Adrenal gland (tissue), 5 donors: ENCODE data around the gene ETNPPL.

Experiments
- CTCF ChIP-seq, 6 experiments: fragments of 450-650 bp in 4 of 6; fragments of 200-600 bp in 2 of 6; sonication (generic) in 1 of 6; IDR thresholded peaks; 1 replicate in 5 of 6; 2 replicates in 1 of 6; pipeline versions ENCODE4 v1.5.1 to v1.8.0; 2016 to 2021; ENCODE audit warnings: antibody characterized with exemption in 6 of 6, mild to moderate bottlenecking in 2 of 6, moderate library complexity in 1 of 6
- POLR2A ChIP-seq, 2 donors: fragments of 450-650 bp; IDR thresholded peaks; one replicate each; pipeline ENCODE4 v1.6.1; 2017; ENCODE audit warnings: antibody characterized with exemption in 2 of 2, mild to moderate bottlenecking in 2 of 2, moderate library complexity in 1 of 2
- donor health status: DM: no; HTN: no; CAD: no.

- TF ChIP-seq CTCF (IDR thresholded peaks at IDR 0.05) (no peak), POLR2A (IDR thresholded peaks at IDR 0.05) (no peak)
Measured at GRCh38 chr4:108787724-108788123, 24.9 kb upstream of the ETNPPL start.
